Hepatic stellate cell (primary cell): ENCODE measurements around the gene LRMDA.

ENCODE experiments used
- DNase-seq: peaks from one replicate; pipeline ENCODE4 v3.0.0; 2011; ENCODE audit warnings: low spot score

The LRMDA gene

DNA sequence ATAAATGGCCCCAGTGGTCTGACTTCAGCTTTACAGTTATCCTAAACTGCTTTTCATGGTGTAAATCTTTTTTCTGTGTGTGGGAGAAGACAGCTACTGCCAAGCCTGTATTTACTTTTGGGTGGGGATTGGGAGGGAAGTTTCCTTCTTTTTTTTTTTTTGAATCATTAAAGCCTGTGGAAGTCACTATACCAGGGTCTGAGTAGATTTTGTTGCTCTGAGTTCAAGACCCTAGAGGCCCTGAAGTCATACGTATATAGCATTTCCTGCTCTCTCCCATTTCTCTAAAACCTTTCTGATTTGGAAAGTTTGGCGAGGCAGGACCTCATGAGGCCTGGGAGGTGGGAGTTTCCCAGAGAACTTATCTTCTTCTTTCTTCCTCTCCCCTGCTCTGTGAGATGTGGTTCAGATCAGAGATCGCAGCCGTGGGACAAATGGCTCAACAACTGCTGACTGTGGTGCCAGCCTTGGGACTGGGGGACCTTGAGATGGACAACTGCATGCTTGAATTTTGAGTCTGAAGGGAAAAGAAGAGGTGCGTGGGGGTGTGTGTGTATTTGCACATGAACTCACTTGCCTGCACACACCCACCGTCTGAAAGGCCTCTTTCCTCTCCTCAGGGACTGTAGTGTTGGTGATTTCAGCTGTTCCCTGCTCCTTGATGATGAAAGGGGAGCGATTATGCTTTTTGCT is 18.1 kb downstream of the LRMDA start:
- DNase-seq: no peak

GRCh38 chr10:75450075-75450445 is 18.6 kb downstream of the LRMDA start:
- no peak for DNase-seq

DNA sequence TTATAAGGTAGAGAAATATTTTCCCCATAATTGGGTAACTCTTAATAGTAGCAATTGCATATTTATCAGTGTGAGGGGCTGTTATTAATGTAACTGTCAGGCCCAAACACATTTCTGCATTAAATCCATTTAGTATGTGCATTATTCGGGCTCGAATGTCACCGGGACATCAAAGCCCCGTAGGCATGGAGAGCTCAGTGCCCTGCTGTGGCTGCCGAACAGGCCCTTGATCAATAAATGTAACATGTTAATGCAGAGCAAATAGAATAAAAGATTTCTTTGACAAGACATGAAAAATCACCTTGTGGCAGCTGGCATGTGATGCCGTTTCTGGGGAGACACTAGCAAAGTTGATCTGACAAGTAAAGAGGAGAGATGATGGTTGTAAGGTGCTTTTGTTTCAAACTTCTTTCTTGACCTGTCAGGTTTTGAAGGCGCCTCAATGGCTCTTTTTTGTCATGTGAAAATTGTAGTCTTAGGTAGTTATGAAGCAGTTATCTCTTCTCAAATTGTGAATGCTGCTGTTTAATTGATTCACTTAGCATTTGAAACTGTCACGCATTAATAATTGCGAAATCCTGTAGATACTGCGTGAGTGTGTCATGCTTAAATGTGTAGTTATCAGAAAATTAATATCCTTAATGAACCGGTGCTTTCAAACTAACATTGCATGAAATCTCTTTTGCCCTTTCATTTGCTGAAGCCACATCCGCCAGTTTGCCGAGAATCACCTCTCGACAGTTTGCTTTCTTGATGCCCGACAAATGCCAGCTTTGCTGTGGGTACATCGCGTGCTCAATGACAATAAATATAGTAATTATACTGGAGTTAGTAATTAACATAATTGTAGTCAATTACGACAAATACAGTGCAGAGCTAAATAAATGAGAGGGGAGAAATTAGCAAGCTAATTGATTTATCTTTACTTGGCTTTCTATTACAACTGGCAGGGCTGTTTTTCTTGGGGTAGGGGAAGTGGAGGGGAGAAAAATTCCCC is 19.5 kb downstream of the LRMDA start:
- DNase-seq: no peak

DNA sequence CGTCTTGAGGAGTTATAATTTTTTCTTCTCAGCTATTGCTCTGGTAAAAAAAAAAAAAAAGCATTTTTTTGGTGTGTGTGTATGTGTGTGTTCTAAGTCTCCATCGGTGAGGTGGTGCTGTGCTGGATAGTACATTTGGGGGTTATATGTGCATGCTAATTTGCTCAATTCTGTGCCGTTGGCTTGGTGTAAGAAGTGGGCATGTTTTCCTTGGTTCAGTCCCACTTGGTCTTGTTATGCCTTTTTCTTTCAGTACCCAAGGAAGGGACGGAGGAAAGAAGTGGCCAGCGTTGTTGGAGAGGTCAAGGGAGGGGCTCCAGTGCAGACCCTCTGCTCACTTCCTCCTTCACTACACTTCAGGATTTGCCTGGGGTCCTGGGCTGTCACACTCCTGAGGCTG is 20.4 kb downstream of the LRMDA start:
- DNase-seq: no peak

DNA sequence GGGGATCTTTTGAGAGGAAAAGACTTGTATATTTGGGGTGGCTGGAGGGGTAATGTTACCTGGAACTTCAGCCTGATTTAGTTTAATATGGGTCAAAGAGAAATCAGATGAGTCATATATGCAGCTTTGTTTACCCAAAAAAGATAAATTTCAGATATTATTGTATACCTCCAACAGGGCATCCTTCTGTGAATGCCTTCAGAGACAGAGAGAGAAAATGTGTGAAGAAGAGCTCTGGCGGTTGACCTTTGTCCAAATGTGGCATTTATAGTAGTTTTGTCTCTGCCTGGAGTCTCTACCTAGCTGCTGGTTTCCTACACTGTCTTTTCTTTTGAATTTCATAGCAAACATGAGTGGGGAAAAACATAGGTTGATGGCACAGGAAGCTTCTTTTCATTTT is 21.6 kb downstream of the LRMDA start:
- DNase-seq: no peak

DNA sequence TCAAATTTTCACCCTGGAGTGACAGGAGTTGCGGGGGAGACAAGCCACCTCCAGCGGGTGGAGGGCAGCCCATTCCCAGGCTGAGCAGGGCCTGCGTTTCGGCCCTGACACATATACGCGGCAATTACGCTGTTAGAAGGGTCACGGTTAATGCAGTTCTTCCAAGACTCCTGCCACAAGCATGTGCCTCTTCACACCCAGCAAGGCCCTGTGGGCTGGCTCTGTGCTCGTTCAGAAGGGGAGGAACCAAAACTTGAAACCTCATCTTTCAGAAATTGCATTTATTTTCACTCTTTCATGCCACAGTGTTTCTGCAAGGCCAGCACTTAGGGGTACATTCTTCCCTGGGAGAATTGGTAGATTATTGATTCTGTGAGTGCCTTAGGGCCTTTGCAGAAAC is 24.7 kb downstream of the LRMDA start:
- no peak for DNase-seq

DNA sequence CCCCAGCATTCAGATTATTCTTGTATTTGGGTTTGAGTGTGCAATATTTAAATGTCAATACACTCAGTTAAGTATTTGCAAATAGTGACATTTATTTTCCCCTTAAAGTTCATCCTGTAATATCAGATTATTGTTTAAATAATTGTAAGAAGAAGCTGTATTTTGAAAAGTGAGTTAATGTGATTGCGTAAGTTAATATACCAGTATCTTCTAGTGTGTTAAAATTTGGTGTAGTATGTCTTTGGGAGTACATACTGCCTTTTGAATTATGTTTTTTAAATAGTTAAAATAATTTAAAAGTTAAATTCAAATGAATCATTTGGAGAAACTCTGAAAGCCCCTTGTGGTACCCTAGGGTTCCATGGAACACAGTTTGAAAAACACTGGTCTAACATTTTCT is 28.6 kb downstream of the LRMDA start:
- no peak for DNase-seq

DNA sequence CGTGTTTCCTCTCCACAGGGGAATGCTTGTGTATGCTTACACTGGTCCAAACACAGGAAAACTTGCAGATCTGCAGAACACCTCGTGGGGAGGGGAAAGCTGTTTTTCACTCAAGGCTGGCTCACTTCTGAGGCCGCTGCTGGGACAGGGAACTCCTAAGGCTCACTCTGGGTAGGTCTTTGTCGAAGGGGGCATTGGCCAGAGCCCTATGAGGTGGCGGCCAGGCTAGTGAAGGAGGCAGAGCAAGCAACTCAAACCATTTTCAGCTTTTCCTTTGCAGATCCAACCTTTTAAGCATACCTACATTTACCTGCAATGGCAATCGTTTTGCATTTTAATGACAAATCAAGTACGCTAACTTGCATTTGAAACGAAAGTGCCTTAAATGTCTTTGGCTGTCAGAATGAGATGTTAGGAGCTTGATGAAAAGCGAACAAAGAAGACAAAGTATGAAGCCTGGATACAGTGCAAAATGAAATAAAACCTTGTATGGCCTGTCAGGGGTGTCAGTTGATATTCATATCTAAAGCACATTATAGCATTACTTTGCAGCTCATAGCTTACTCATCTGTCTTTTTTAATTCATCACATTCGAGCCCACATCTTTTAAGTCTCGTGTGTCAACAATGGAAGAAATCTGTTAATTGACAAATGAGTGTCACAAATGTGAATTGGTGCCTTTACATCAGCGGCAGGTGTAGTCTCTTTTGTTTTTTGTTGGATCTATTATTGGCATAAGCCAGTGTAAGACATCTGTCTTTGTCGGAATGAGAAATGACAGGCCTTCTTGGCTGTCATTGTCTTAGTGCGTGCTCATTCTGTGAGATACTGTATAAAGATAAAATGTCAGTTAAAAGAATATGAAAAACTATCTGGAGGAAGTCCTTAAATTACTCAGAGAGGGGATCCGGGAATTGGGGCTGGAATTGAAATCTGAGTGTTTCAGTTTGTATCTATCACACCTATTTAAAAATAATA is 30.5 kb downstream of the LRMDA start:
- DNase-seq: no peak

- DNase-seq: no peak
These were observed 31.4 kb downstream of the LRMDA start for GRCh38 chr10:75462865-75463264.

GRCh38 chr10:75464478-75465449 is 33.3 kb downstream of the LRMDA start:
- DNase-seq: no peak

DNA sequence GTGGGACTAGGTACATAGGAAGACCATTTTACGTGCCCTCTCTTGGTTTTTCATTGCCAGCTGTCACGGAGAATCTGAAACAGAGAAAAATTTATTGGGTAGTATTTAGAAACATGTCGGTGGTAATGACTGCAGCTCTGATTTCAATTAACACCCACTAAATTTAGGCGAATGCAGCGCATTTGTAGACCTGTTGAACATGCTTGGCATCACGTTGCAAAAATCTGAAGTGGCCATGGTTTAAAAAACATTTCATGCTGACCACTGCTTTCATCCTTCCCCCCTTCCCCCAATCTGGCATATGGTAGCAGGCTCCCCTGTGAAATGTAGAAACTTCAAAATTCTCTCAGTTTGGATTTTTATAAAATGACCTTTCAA is 34.0 kb downstream of the LRMDA start:
- no peak for DNase-seq

DNA sequence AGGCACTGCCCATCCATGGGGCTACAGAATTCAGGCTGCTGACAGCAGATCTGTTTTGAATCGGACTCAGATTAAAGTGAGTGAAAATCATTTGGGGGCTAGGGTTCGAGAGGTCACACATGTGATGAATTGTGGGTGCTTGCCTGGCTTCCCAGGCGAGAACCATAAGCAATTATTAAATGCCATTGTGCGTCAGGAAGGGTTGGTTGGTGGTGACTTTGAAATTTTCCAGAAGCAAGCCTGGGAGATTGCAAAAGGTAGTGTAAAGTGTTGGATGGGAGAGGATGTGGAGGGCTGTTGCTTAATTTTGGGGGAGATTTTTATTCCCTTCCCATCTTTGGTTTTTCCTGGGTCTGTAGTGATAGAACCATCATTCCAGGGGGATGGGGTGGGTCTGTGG is 34.6 kb downstream of the LRMDA start:
- no peak for DNase-seq

GRCh38 chr10:75466886-75467285 is 35.5 kb downstream of the LRMDA start:
- DNase-seq: no peak

GRCh38 chr10:75468612-75469005 is 37.2 kb downstream of the LRMDA start:
- DNase-seq: no peak

DNA sequence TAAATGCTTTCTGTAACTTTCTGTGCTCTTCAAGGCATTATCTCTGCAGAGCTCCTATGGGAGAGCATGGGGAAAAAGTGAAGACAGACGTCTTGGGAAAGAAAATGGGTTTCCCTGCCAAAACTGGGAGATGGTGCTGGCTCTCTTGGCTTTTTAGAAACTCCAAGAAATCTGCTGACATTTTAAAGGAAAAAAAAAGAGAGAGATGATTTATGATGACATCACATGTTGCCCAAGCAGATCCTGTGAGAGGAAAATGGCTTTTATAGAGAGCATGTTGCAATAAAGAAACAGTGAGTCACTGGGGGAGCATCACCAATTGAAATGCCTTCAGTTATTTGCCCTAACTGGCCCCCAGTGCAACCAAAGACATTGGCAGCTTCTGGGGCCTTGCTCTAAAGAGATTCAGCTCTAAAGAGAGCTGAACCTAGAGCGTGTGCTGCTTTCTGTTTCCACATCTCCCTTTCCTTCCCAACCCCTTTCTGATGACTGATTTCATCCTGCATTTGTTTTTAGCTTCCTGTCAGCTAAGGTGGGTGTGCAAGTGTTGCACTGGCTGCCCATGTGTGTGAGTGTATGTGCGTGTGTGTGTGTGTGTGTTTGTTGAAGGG is 37.7 kb downstream of the LRMDA start:
- DNase-seq: peak; percentile 74

DNA sequence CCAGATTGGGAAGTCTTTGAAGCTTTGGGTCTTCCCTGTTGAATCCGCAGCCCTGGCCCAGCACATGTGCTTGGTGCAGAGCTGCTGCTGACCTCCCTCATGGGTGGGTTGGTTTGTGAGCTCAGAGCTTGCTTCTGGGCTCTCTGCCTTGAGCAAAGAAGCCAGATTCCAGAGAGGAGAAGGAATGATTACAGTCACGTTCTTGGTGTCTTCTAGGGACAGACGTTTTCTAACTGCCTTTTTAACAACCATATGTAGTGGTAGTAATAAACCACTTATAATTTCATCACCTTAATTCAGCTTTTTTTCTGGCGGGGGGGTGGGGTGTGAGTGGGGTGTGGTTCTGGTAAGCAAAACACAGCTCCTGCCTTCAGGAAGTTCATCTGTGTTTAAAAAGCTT is 39.5 kb downstream of the LRMDA start:
- no peak for DNase-seq

DNA sequence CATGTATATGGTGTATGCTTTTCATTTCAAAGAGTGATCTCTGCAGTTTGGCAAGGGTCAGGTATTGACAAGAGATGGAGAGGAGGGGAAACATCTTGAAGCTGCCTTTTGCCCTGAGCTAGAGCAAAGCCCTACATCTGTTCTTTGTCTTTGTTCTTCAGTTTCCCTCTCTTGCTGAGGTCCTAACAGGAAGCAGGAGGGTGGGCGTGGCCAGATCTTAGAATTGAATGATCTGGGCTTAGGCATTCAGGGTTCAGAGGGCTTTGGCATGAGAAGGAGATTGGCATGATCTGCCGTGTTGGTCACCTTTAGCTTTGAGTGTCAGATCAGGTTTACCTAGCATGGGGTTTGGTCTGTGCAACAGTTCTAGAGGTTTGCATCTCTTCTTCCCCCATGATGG is 41.3 kb downstream of the LRMDA start:
- DNase-seq: no peak

- no peak for DNase-seq
These were observed 42.7 kb downstream of the LRMDA start for GRCh38 chr10:75474106-75474505.

GRCh38 chr10:75475460-75476182 is 44.2 kb downstream of the LRMDA start:
- no peak for DNase-seq

DNA sequence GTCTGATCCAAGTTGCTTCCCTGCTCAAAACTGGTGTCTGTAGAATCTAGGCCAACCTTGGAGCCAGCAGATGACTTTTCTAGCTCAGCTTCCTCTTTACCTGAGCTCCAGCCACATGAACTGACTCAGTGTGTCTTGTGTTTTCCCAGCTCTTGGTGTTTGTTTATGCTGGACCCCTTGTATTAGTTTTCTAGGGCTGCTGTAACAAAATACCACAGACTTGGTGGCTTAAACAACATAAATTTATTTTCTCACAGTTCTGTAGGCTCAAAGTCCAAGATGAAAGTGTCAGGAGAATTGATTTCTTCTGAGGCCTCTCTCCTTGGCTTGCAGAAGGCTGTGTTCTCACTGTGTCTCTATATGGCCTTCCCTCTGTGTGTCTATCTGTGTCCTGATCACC is 45.1 kb downstream of the LRMDA start:
- DNase-seq: no peak
